Measurements from ENCODE around the gene MTX1. TPM values are rescaled to one million over a fixed set of nuclear protein-coding genes. Genes with fewer than 3 reads are reported as not detected.

MTX1 gene
- polyA plus RNA-seq, 6 donors from 2014 or later = 35.5 to 49.1 (median 42.0) TPM

- peaks cover 0 to 24% (median 7%) of the 10 kb centered on the region in 3 donors for H3K27me3 Mint-ChIP-seq
- no peak for ATAC-seq (ENCODE audit: low read depth in 2 of 2)
- no peaks in the 10 kb centered on the region for H3K36me3 Mint-ChIP-seq
- peak overlapping the region in 1 of 6 donors; percentile 75 for H3K27ac Mint-ChIP-seq
- H3K4me3 Mint-ChIP-seq = peak overlapping the region in 2 of 8 donors; percentile 49 to 52
- no peak for DNase-seq
- peaks cover 19 to 26% (median 21%) of the 10 kb centered on the region in 3 donors for H3K4me1 Mint-ChIP-seq
- H3K9me3 Mint-ChIP-seq = no peaks in the 10 kb centered on the region
Observed at GRCh38 chr1:155197901-155198546, 10.5 kb upstream of the MTX1 start.

GRCh38 chr1:155198547-155198906 is 10.0 kb upstream of the MTX1 start:
- Mint-ChIP-seq H3K9me3 (no peaks in the 10 kb centered on the region), H3K4me1 (peaks cover 15 to 21% (median 16%) of the 10 kb centered on the region in 3 donors), H3K4me3 (peak overlapping the region in 1 of 8 donors; percentile 49), H3K27me3 (peaks cover 0 to 20% (median 4%) of the 10 kb centered on the region in 3 donors), H3K27ac (no peak overlapping the region), H3K36me3 (no peaks in the 10 kb centered on the region)
- DNase-seq (no peak), ATAC-seq (ENCODE audit: low read depth in 2 of 2) (no peak)

- peaks cover 5 to 8% (median 6%) of the 10 kb centered on the region in 3 donors for H3K4me1 Mint-ChIP-seq
- no peak overlapping the region for H3K27ac Mint-ChIP-seq
- ATAC-seq (ENCODE audit: low read depth in 2 of 2) (no peak), DNase-seq (no peak)
- H3K4me3 Mint-ChIP-seq = peak overlapping the region in 1 of 8 donors; percentile 20
- peaks cover 0 to 7% (median 0%) of the 10 kb centered on the region in 3 donors for H3K27me3 Mint-ChIP-seq
- no peaks in the 10 kb centered on the region for H3K9me3 Mint-ChIP-seq
- H3K36me3 Mint-ChIP-seq = no peaks in the 10 kb centered on the region
Observed at GRCh38 chr1:155199792-155200191, 8.7 kb upstream of the MTX1 start.

- Mint-ChIP-seq H3K36me3 (no peaks in the 10 kb centered on the region), H3K27me3 (no peaks in the 10 kb centered on the region), H3K9me3 (no peaks in the 10 kb centered on the region), H3K4me1 (no peaks in the 10 kb centered on the region), H3K4me3 (no peak overlapping the region), H3K27ac (peak overlapping the region in 2 of 6 donors; percentile 56 to 66)
- DNase-seq (no peak), ATAC-seq (ENCODE audit: low read depth in 2 of 2) (no peak)
Observed at GRCh38 chr1:155200920-155201319, 7.6 kb upstream of the MTX1 start.

- H3K27ac Mint-ChIP-seq = no peak overlapping the region
- DNase-seq (no peak), ATAC-seq (ENCODE audit: low read depth in 2 of 2) (no peak)
- H3K36me3 Mint-ChIP-seq = no peaks in the 10 kb centered on the region
- no peaks in the 10 kb centered on the region for H3K9me3 Mint-ChIP-seq
- H3K4me3 Mint-ChIP-seq = peak overlapping the region in 1 of 8 donors; percentile 41
- no peaks in the 10 kb centered on the region for H3K27me3 Mint-ChIP-seq
- peaks cover 5 to 6% (median 5%) of the 10 kb centered on the region in 3 donors for H3K4me1 Mint-ChIP-seq
Observed at GRCh38 chr1:155202198-155202597, 6.3 kb upstream of the MTX1 start.

- no peak for DNase-seq
- Mint-ChIP-seq H3K36me3 (no peaks in the 10 kb centered on the region), H3K27ac (no peak overlapping the region), H3K4me3 (no peak overlapping the region), H3K27me3 (no peaks in the 10 kb centered on the region), H3K4me1 (peaks cover 11 to 12% (median 12%) of the 10 kb centered on the region in 3 donors), H3K9me3 (no peaks in the 10 kb centered on the region)
- ATAC-seq (ENCODE audit: low read depth in 2 of 2) = no peak
Observed at GRCh38 chr1:155202731-155203515, 5.6 kb upstream of the MTX1 start.

GRCh38 chr1:155205035-155205434 is 3.5 kb upstream of the MTX1 start:
- H3K9me3 Mint-ChIP-seq = no peaks in the 10 kb centered on the region
- ATAC-seq (ENCODE audit: low read depth in 2 of 2) = no peak

GRCh38 chr1:155205969-155206593 is 2.4 kb upstream of the MTX1 start:
- peaks cover 17 to 26% (median 20%) of the 10 kb centered on the region in 3 donors for H3K4me1 Mint-ChIP-seq
- peak overlapping the region in 2 of 8 donors; percentile 15 to 47 for H3K4me3 Mint-ChIP-seq
- H3K27ac Mint-ChIP-seq = peak overlapping the region in 1 of 6 donors; percentile 59
- ATAC-seq (ENCODE audit: low read depth in 2 of 2) (no peak), DNase-seq (no peak)
- no peaks in the 10 kb centered on the region for H3K27me3 Mint-ChIP-seq
- H3K36me3 Mint-ChIP-seq = no peaks in the 10 kb centered on the region
- no peaks in the 10 kb centered on the region for H3K9me3 Mint-ChIP-seq

More at GRCh38 chr1:155205035-155205434, 3.5 kb upstream of the MTX1 start:
- Mint-ChIP-seq H3K27me3 (no peaks in the 10 kb centered on the region), H3K27ac (peak overlapping the region in 2 of 6 donors; percentile 20 to 66), H3K4me3 (no peak overlapping the region), H3K4me1 (peaks cover 17 to 26% (median 20%) of the 10 kb centered on the region in 3 donors), H3K36me3 (no peaks in the 10 kb centered on the region)
- no peak for DNase-seq

GRCh38 chr1:155206891-155207805 is 1.3 kb upstream of the MTX1 start:
- Mint-ChIP-seq H3K27me3 (no peaks in the 10 kb centered on the region), H3K9me3 (no peaks in the 10 kb centered on the region), H3K36me3 (no peaks in the 10 kb centered on the region), H3K27ac (peak overlapping the region; percentile 86 to 99 (median 96)), H3K4me1 (peaks cover 17 to 26% (median 20%) of the 10 kb centered on the region in 3 donors), H3K4me3 (peak overlapping the region; percentile 55 to 95 (median 81))
- peak; percentile 86 for DNase-seq
- peak; percentile 29 to 39 for ATAC-seq (ENCODE audit: low read depth in 2 of 2)

DNA sequence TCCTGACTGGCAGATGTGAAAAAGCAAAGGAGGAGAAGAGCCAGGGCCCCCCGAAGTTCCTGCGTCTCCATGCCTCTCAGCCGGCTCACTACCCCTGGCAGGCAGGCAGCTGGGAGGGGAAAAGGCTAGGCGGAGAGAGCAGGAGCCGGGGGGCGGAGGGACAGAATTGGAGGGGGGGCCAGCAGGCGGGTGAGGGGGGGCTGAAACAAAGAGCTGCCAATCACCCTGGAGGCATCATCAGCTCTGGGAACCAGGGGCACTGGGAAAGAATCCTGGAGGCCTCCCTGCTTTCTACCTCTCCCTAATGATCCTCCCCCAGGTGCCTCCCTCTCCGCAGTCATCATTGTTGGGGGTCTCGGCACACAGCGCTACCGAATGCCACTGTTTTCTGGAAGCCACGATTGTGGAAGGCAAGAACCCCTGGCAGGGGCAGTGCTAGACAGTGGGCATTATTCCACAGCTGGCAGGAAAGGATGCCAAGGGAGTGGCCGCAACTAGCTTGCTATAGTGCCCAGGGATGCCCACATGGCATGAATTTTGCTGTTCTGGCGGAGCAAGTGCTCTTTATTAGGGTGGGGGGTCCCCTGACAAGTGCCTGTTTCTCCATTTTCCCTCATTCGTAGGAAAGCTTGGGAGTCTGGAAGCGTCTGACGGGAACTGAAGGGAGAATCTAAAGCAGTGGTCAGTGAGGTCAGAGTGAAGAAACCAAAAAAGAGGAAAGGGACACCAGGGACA is 522 bp upstream of the MTX1 start, which contains the start of gene THBS3:
TSS of gene THBS3 (minus strand) at position 92 of the 735 bp plus-strand sequence. CDS start at position 71, 21 bp downstream.
- peaks cover 17 to 26% (median 20%) of the 10 kb centered on the region in 3 donors for H3K4me1 Mint-ChIP-seq

DNA sequence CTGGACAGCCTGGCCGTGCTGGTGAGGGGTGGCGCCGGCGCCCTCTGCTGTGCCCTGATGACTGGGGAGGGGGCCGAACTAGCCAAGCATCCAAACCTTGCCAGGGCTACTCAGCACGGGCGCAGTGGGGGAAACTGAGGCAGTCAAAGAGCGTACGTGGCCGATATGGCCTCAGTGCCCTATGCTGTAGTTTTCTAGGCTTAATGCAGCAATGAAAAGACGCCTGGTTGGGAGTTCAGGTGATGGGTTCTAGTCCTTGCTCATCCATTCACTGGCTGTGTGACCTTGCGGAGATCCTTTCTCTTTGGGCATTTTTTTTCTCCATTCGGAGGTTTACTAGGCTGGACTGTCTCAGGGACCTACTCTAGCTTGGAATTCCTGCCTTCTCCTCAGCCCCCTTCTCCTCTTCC is 822 bp downstream of the MTX1 start:
- Mint-ChIP-seq H3K27me3 (no peaks in the 10 kb centered on the region), H3K4me3 (peak overlapping the region; percentile 87 to 96 (median 92)), H3K4me1 (peaks cover 17 to 26% (median 20%) of the 10 kb centered on the region in 3 donors), H3K36me3 (no peaks in the 10 kb centered on the region), H3K27ac (peak overlapping the region; percentile 95 to 99 (median 98)), H3K9me3 (no peaks in the 10 kb centered on the region)
- no peak for ATAC-seq (ENCODE audit: low read depth in 2 of 2)
- DNase-seq = no peak

More for the DNA sequence above, 522 bp upstream of the MTX1 start, which contains the start of gene THBS3:
- Mint-ChIP-seq H3K27me3 (no peaks in the 10 kb centered on the region), H3K27ac (peak within 1 kb of the TSS; percentile 97 to 99 (median 98)), H3K4me3 (peak within 1 kb of the TSS; percentile 87 to 96 (median 92)), H3K9me3 (no peaks in the 10 kb centered on the region), H3K36me3 (no peaks in the 10 kb centered on the region)
- ATAC-seq (ENCODE audit: low read depth in 2 of 2) (no peak), DNase-seq (no peak)

All from naive B cell (primary cell).